ENCODE results near the gene ARL4D.

GRCh38 chr17:43377056-43377810 lies 21.6 kb upstream of the ARL4D start:
- TF ChIP-seq, protein P1, sequence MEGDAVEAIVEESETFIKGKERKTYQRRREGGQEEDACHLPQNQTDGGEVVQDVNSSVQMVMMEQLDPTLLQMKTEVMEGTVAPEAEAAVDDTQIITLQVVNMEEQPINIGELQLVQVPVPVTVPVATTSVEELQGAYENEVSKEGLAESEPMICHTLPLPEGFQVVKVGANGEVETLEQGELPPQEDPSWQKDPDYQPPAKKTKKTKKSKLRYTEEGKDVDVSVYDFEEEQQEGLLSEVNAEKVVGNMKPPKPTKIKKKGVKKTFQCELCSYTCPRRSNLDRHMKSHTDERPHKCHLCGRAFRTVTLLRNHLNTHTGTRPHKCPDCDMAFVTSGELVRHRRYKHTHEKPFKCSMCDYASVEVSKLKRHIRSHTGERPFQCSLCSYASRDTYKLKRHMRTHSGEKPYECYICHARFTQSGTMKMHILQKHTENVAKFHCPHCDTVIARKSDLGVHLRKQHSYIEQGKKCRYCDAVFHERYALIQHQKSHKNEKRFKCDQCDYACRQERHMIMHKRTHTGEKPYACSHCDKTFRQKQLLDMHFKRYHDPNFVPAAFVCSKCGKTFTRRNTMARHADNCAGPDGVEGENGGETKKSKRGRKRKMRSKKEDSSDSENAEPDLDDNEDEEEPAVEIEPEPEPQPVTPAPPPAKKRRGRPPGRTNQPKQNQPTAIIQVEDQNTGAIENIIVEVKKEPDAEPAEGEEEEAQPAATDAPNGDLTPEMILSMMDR (IDR thresholded peaks at IDR 0.05), result no peak
- TF ChIP-seq POLR2AphosphoS5 (IDR thresholded peaks at IDR 0.05; ENCODE audit: low read depth, low read length), result no peak
- no peak for TF ChIP-seq REST (IDR thresholded peaks at IDR 0.05; ENCODE audit: insufficient read depth in 1 of 2, low read depth in 2 of 2, low read length in 1 of 2)
- no peak for TF ChIP-seq TCF7L2 (IDR thresholded peaks at IDR 0.05; ENCODE audit: low read depth, low read length)

All from Panc1 (cell line).